Neural progenitor cell (in vitro differentiated cells): ENCODE measurements around the gene DLL1. TPM values are rescaled to one million over a fixed set of nuclear protein-coding genes. Genes with fewer than 3 reads are reported as not detected.

Experiments used
- DNase-seq: peaks from one replicate; pipeline ENCODE4 v3.0.0-alpha.2; 2016; ENCODE audit warnings: low spot score
- H2AFZ ChIP-seq: fragments of 200-600 bp; sonication (generic); replicated peaks from 2 replicates; pipeline ENCODE4 v1.6.1; 2016; ENCODE audit warnings: antibody characterized with exemption
- H3F3A ChIP-seq: fragments of 200-600 bp; sonication (generic); 2 replicates; pipeline ENCODE4 v1.6.1; 2016; ENCODE audit warnings: antibody characterized with exemption, low read depth
- H3K27ac ChIP-seq: fragments of 200-600 bp; sonication (generic); 2 replicates; pipeline ENCODE4 v1.5.1; 2016; ENCODE audit warnings: mild to moderate bottlenecking
- H3K27me3 ChIP-seq: fragments of 200-600 bp; sonication (generic); 2 replicates; pipeline ENCODE4 v1.6.1; 2016; ENCODE audit warnings: mild to moderate bottlenecking, moderate library complexity
- H3K36me3 ChIP-seq: fragments of 200-600 bp; sonication (generic); 2 replicates; pipeline ENCODE4 v1.5.1; 2016
- H3K4me1 ChIP-seq: fragments of 200-600 bp; sonication (generic); 2 replicates; pipeline ENCODE4 v1.6.1; 2016; ENCODE audit warnings: mixed run types
- H3K4me2 ChIP-seq: fragments of 200-600 bp; sonication (generic); 2 replicates; pipeline ENCODE4 v1.6.1; 2016
- H3K4me3 ChIP-seq: fragments of 200-600 bp; sonication (generic); 2 replicates; pipeline ENCODE4 v1.5.1; 2016
- H3K79me2 ChIP-seq: fragments of 200-600 bp; sonication (generic); 2 replicates; pipeline ENCODE4 v1.6.1; 2016; ENCODE audit warnings: low read depth
- H3K9ac ChIP-seq: fragments of 200-600 bp; sonication (generic); 2 replicates; pipeline ENCODE4 v1.6.1; 2016
- H3K9me3 ChIP-seq: fragments of 200-600 bp; sonication (generic); 2 replicates; pipeline ENCODE4 v1.5.1; 2016; ENCODE audit warnings: low read depth
- H4K20me1 ChIP-seq: fragments of 200-600 bp; sonication (generic); 2 replicates; pipeline ENCODE4 v1.6.1; 2016; ENCODE audit warnings: low read depth
- H3K27ac Mint-ChIP-seq: 3 replicates; pipeline ENCODE4 v1.8.0; 2021; ENCODE audit warnings: mixed read lengths
- H3K27me3 Mint-ChIP-seq: 2 replicates; pipeline ENCODE4 v1.8.0; 2022; ENCODE audit warnings: low read depth, mild to moderate bottlenecking, inconsistent platforms, moderate library complexity, mixed read lengths; ENCODE audit not compliant: insufficient read depth
- H3K36me3 Mint-ChIP-seq: 3 replicates; pipeline ENCODE4 v1.8.0; 2021; ENCODE audit warnings: mixed read lengths
- H3K4me1 Mint-ChIP-seq: 3 replicates; pipeline ENCODE4 v1.8.0; 2021; ENCODE audit warnings: mixed read lengths
- H3K4me3 Mint-ChIP-seq: 3 replicates; pipeline ENCODE4 v1.8.0; 2021; ENCODE audit warnings: mild to moderate bottlenecking, moderate library complexity, mixed read lengths
- H3K9me3 Mint-ChIP-seq: 3 replicates; pipeline ENCODE4 v1.8.0; 2020; ENCODE audit warnings: mixed read lengths
- EZH2 ChIP-seq: fragments of 200-600 bp; sonication (generic); IDR thresholded peaks from 2 replicates; pipeline ENCODE4 v1.6.1; 2017; ENCODE audit warnings: antibody characterized with exemption, mild to moderate bottlenecking, moderate library complexity
- EZH2phosphoT487 ChIP-seq: fragments of 200-600 bp; sonication (generic); IDR thresholded peaks from 2 replicates; pipeline ENCODE4 v1.6.1; 2017; ENCODE audit warnings: antibody characterized with exemption
- total RNA-seq: library from RNA; depleted of rRNA; stranded (reverse); fragments of >200 nt; gene quantifications from 2 replicates; pipeline ENCODE4 v1.2.3, GENCODE V29; 2015; ENCODE audit warnings: low replicate concordance
- TF ChIP-seq, protein P1 (sequence below): fragments of 200-600 bp; sonication (generic); IDR thresholded peaks from 2 replicates; pipeline ENCODE4 v1.5.1; 2017; ENCODE audit warnings: antibody characterized with exemption, mild to moderate bottlenecking

DLL1 gene
- total RNA-seq, 1 donor from 2014 or later, result 35.9 TPM

DNA sequence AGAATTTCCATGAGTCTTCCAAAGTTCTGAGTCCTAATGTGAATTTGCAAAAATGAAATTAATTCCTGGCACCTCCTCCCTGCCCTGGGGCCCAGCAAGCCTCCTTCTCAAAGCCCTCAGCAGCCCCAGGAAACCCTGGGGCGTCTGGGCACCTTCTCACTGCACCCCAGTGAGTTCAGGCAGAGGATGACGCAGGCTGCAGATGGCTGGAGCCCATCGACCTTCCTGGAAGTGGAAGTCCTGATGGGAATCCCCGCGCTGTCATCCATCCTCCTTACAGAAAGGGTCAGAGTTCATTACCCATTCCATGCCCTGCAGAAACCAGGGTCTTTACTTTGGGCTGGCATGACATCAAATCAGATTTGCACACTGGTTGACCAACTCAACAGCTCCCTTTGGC lies 31.6 kb downstream of the DLL1 start:
- TF ChIP-seq, protein P1, sequence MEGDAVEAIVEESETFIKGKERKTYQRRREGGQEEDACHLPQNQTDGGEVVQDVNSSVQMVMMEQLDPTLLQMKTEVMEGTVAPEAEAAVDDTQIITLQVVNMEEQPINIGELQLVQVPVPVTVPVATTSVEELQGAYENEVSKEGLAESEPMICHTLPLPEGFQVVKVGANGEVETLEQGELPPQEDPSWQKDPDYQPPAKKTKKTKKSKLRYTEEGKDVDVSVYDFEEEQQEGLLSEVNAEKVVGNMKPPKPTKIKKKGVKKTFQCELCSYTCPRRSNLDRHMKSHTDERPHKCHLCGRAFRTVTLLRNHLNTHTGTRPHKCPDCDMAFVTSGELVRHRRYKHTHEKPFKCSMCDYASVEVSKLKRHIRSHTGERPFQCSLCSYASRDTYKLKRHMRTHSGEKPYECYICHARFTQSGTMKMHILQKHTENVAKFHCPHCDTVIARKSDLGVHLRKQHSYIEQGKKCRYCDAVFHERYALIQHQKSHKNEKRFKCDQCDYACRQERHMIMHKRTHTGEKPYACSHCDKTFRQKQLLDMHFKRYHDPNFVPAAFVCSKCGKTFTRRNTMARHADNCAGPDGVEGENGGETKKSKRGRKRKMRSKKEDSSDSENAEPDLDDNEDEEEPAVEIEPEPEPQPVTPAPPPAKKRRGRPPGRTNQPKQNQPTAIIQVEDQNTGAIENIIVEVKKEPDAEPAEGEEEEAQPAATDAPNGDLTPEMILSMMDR, result no peak
- no peak for TF ChIP-seq EZH2
- no peak for TF ChIP-seq EZH2phosphoT487
- no peaks in the 10 kb centered on the region for H3K9me3 ChIP-seq
- no peaks in the 10 kb centered on the region for H3F3A ChIP-seq
- H3K9ac ChIP-seq, result no peak overlapping the region
- H3K79me2 ChIP-seq, result no peaks in the 10 kb centered on the region
- H3K4me1 ChIP-seq, result no peaks in the 10 kb centered on the region
- no peaks in the 10 kb centered on the region for H3K36me3 ChIP-seq
- DNase-seq, result no peak
- H3K4me2 ChIP-seq, result no peak overlapping the region
- Mint-ChIP-seq H3K27me3 (peaks cover 13% of the 10 kb centered on the region), H3K27ac (no peak overlapping the region), H3K36me3 (no peaks in the 10 kb centered on the region), H3K4me1 (peaks cover 14% of the 10 kb centered on the region), H3K4me3 (no peak overlapping the region), H3K9me3 (no peaks in the 10 kb centered on the region)
- no peak overlapping the region for H3K4me3 ChIP-seq
- no peaks in the 10 kb centered on the region for H4K20me1 ChIP-seq
- H3K27ac ChIP-seq, result no peak overlapping the region
- no peak overlapping the region for H2AFZ ChIP-seq
- no peaks in the 10 kb centered on the region for H3K27me3 ChIP-seq

- peaks cover 14% of the 10 kb centered on the region for H3K4me1 Mint-ChIP-seq
- Histone ChIP-seq H3F3A (no peaks in the 10 kb centered on the region), H3K27me3 (no peaks in the 10 kb centered on the region), H3K79me2 (no peaks in the 10 kb centered on the region), H3K36me3 (no peaks in the 10 kb centered on the region), H2AFZ (no peak overlapping the region), H3K4me1 (no peaks in the 10 kb centered on the region), H3K9me3 (no peaks in the 10 kb centered on the region), H3K4me3 (no peak overlapping the region), H4K20me1 (no peaks in the 10 kb centered on the region), H3K27ac (no peak overlapping the region), H3K9ac (no peak overlapping the region), H3K4me2 (no peak overlapping the region)
- H3K9me3 Mint-ChIP-seq, result no peaks in the 10 kb centered on the region
- no peak overlapping the region for H3K4me3 Mint-ChIP-seq
- no peaks in the 10 kb centered on the region for H3K36me3 Mint-ChIP-seq
- DNase-seq, result no peak
- no peak for TF ChIP-seq EZH2
- TF ChIP-seq EZH2phosphoT487, result no peak
- TF ChIP-seq, protein P1, result no peak
- peaks cover 15% of the 10 kb centered on the region for H3K27me3 Mint-ChIP-seq
- H3K27ac Mint-ChIP-seq, result no peak overlapping the region
These were observed 32.5 kb downstream of the DLL1 start for GRCh38 chr6:170258407-170258806.

DNA sequence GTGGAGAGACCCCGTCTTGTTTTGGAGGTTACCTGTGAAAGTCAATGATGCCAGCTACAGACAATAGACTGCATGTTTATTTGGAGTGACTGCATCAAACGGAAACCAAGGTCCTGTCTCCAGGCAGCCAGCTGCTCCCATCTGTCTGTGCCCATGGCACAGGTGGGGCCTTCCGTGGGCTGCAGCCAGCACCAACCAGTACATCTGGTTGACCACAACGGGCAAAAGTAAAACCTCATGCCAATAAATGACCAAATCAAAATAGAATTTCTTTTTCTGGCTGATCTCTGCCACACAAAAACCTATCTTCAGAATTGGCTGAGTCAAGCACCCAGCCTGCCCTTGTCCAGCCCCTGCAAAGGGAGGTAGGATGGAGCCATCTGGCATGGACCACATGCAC lies 33.5 kb downstream of the DLL1 start:
- Histone ChIP-seq H3K4me3 (no peak overlapping the region), H2AFZ (no peak overlapping the region), H3K27ac (no peak overlapping the region), H3F3A (no peaks in the 10 kb centered on the region), H3K79me2 (no peaks in the 10 kb centered on the region), H3K4me1 (peaks cover 3% of the 10 kb centered on the region), H3K27me3 (no peaks in the 10 kb centered on the region), H4K20me1 (no peaks in the 10 kb centered on the region), H3K9me3 (no peaks in the 10 kb centered on the region), H3K4me2 (no peak overlapping the region), H3K36me3 (no peaks in the 10 kb centered on the region), H3K9ac (no peak overlapping the region)
- no peak for DNase-seq
- Mint-ChIP-seq H3K9me3 (no peaks in the 10 kb centered on the region), H3K4me1 (peaks cover 16% of the 10 kb centered on the region), H3K4me3 (no peak overlapping the region), H3K36me3 (no peaks in the 10 kb centered on the region), H3K27ac (no peak overlapping the region), H3K27me3 (peaks cover 12% of the 10 kb centered on the region)
- TF ChIP-seq EZH2phosphoT487 (no peak), EZH2 (no peak)
- TF ChIP-seq, protein P1, result no peak

GRCh38 chr6:170256641-170257040 lies 34.2 kb downstream of the DLL1 start:
- H3K4me1 Mint-ChIP-seq, result peaks cover 20% of the 10 kb centered on the region
- DNase-seq, result no peak
- H3K36me3 Mint-ChIP-seq, result no peaks in the 10 kb centered on the region

More at GRCh38 chr6:170256641-170257040, 34.2 kb downstream of the DLL1 start:
- no peak overlapping the region for H3K4me2 ChIP-seq
- H3K27me3 ChIP-seq, result no peaks in the 10 kb centered on the region
- no peaks in the 10 kb centered on the region for H4K20me1 ChIP-seq
- Mint-ChIP-seq H3K27ac (no peak overlapping the region), H3K9me3 (no peaks in the 10 kb centered on the region), H3K4me3 (no peak overlapping the region), H3K27me3 (peaks cover 10% of the 10 kb centered on the region)
- no peak for TF ChIP-seq EZH2
- no peak for TF ChIP-seq EZH2phosphoT487
- TF ChIP-seq, protein P1, result no peak
- H3K9me3 ChIP-seq, result no peaks in the 10 kb centered on the region
- no peaks in the 10 kb centered on the region for H3K79me2 ChIP-seq
- H3K4me3 ChIP-seq, result no peak overlapping the region
- H2AFZ ChIP-seq, result no peak overlapping the region
- no peak overlapping the region for H3K27ac ChIP-seq
- H3F3A ChIP-seq, result no peaks in the 10 kb centered on the region
- no peaks in the 10 kb centered on the region for H3K36me3 ChIP-seq
- no peak overlapping the region for H3K9ac ChIP-seq
- peaks cover 6% of the 10 kb centered on the region for H3K4me1 ChIP-seq
